Fibroblast of pulmonary artery (primary cell): ENCODE measurements around the gene LSM3.

Experiments
- DNase-seq: peaks from one replicate; pipeline ENCODE4 v3.0.0-alpha.2; 2010; ENCODE audit warnings: low read depth
- H3K4me3 ChIP-seq: replicated peaks from 2 replicates; pipeline ENCODE4 v1.5.1; 2011; ENCODE audit warnings: low read depth, mild to moderate bottlenecking, control low read depth, low read length, moderate library complexity
- CTCF ChIP-seq: IDR thresholded peaks from 2 replicates; pipeline ENCODE4 v1.5.1; 2011; ENCODE audit warnings: mild to moderate bottlenecking, control low read depth, low read length, inconsistent platforms; ENCODE audit errors: missing control alignments

LSM3 gene

DNA sequence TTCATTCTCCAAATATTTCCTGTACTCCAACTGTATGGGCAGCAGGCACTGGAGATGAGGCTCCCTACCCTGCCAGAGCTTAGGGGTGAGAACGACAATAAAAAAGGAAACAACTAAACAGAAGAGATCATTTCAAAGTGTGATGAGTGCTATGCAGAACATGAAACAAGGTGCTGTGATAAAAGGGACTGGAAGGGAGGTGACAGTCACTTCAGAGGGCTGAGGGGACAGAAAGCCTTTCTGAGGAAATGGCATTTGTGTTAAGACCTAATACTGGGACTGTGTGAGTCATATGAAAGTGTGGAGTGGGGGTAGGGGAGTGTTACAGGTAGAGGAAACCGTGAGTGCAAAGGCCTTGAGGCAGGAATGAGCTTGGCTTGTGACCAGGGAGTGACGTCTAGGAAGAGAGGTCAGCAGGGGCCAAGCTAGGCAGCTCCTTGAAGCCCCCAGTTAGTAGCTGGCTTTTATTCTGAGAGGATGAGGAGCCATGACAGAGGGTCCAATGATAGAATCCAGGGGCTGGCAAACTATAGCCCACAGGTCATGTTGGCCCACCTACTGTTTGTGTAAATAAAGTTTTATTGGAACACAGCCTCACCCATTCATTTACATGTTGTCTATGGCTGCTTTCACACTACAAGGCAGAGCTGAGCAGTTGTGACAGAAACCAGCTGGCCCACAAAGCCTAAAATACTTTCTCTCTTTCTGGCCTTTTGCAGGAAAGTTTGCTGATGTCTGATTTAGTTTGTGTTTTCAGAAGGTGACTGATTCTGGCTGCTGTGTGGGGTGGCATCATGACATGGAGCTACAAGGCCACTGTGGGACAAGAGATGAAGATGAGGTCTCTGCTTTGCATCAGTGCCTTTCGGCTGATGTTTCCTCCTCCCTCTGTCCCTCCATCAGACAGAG is 56.6 kb downstream of the LSM3 start:
- peak; percentile 20 for DNase-seq
- no peak for TF ChIP-seq CTCF
- no peak overlapping the region for H3K4me3 ChIP-seq

GRCh38 chr3:14235912-14236295 is 57.3 kb downstream of the LSM3 start:
- DNase-seq, result no peak
- H3K4me3 ChIP-seq, result no peak overlapping the region
- no peak for TF ChIP-seq CTCF

DNA sequence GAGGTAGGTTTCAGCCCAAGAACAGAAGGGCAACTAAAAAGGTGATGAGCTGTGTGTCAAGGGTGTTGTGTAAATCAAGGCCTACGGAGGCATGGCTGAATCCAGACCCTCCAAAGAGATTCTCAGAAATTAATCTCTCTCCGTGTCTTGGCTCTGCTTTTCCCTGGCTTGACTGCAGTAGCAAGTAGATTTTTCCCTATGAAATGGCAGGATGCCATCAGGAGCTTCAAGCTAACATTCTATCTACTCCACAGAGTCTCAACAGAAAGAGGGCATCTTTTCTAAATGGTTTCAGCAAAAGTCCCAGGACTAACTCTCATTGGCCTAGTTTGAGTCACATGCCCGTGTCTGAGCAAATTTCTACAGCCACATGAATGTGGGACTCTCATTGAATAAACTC is 58.3 kb downstream of the LSM3 start:
- H3K4me3 ChIP-seq, result no peak overlapping the region
- DNase-seq, result no peak
- TF ChIP-seq CTCF, result no peak

GRCh38 chr3:14237457-14237856 is 58.8 kb downstream of the LSM3 start:
- no peak for TF ChIP-seq CTCF
- no peak for DNase-seq
- no peak overlapping the region for H3K4me3 ChIP-seq

DNA sequence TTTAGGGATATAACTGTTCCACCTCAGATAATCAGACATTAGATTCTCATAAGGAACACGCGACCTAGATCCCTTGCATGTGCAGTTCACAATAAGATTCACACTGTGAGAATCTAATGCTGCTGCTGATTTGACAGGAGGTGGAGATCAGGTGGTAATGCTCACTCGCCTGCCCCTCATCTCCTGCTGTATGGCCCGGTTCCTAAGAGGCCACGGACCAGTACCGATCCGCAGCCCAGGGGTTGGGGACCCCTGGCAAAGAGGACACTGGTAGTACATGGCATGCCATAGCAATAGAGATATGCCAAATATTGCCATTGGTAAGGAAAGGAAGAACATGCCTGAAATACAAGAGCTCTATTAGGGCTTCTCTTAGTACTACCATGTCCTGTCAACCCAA is 59.7 kb downstream of the LSM3 start:
- DNase-seq, result no peak
- H3K4me3 ChIP-seq, result no peak overlapping the region
- no peak for TF ChIP-seq CTCF

DNA sequence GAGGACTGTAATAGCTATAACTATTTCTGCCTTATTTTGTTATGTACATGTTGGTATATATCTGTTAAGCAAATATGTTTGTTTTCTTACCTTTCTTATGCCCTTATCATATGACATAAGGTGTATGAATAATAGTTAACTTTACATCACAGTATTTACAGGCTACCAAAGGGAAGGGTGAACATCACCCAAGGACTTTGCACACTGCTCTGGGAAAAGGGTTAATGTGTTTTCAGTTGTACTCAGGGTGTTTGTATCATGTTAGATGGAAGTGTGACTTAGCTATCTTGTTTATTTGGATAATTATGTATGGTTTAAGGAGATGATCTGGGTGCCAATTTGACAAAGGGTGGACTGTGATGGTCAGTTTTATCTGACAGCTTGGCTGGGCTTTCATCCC is 60.3 kb downstream of the LSM3 start:
- no peak overlapping the region for H3K4me3 ChIP-seq
- no peak for DNase-seq
- no peak for TF ChIP-seq CTCF

DNA sequence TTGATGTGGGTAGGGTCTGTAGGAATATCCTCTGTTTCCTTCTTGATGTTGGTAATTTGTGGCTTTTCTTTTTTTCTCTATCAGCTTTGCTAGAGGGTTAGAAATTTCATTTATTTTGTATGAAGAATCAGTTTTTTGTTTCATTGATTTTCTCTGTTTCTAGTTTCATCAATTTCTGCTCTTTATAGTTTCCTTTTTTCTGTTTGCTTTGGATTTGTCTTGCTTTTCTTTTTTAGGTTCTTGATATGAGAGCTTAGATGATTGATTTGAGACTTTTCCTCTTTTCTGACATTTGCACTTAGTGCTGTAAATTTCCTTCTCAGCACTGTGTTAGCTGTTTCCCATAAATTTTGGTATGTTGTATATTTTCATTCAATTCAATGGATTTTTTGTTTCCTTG is 61.3 kb downstream of the LSM3 start:
- no peak for DNase-seq
- TF ChIP-seq CTCF, result no peak
- no peak overlapping the region for H3K4me3 ChIP-seq
